IMR-90 (cell line): ENCODE measurements around the gene HPSE. TPM values are rescaled to one million over a fixed set of nuclear protein-coding genes. Genes with fewer than 3 reads are reported as not detected.

Source experiments
- ATAC-seq: fragments of 200-7000 bp; cut with Tn5 transposase; 2 replicates; pipeline ENCODE4 v1.9.1; 2020; ENCODE audit warnings: low read depth, mild to moderate bottlenecking, moderate library complexity
- BruUV-seq: library from RNA; stranded (reverse); fragments of 400-500 nt; replicated peaks from 2 replicates; lab custom pipeline; 2021; lab: Mats Ljungman, UMichigan
- CTCF ChIA-PET: fragments of 300-600 bp; formaldehyde crosslinking; extraction: SDS; loops from one replicate; lab custom pipeline; 2021; ENCODE audit warnings: antibody characterized with exemption; lab: Yijun Ruan, JAX
- POLR2A ChIA-PET: fragments of 300-600 bp; sonication (Branson Sonifier 250); formaldehyde crosslinking; loops from one replicate; lab custom pipeline; 2022; ENCODE audit warnings: antibody characterized with exemption; ENCODE audit not compliant: unreplicated experiment; lab: Charles Lee
- DNase-seq: peaks from one replicate; pipeline ENCODE4 v3.0.0; 2013
- H2AFZ ChIP-seq: replicated peaks from 2 replicates; pipeline ENCODE3; 2013; ENCODE audit warnings: low read length, mild to moderate bottlenecking; ENCODE audit not compliant: poor library complexity
- H2AK5ac ChIP-seq: 2 replicates; pipeline ENCODE4 v1.6.1; 2013; ENCODE audit warnings: low read depth, low read length, inconsistent platforms
- H2AK9ac ChIP-seq: replicated peaks from 2 replicates; pipeline ENCODE3; 2013; ENCODE audit warnings: mild to moderate bottlenecking, low read depth, low read length, moderate library complexity; ENCODE audit not compliant: poor library complexity
- H2BK120ac ChIP-seq: 2 replicates; pipeline ENCODE4 v1.6.1; 2013; ENCODE audit warnings: low read depth, low read length, inconsistent platforms
- H2BK15ac ChIP-seq: 3 replicates; pipeline ENCODE4 v1.6.1; 2013; ENCODE audit warnings: low read depth, low read length, inconsistent platforms
- H2BK20ac ChIP-seq: 2 replicates; pipeline ENCODE4 v1.6.1; 2013; ENCODE audit warnings: low read depth, mild to moderate bottlenecking, inconsistent platforms, low read length, moderate library complexity
- H2BK5ac ChIP-seq: 2 replicates; pipeline ENCODE4 v1.6.1; 2013; ENCODE audit warnings: mild to moderate bottlenecking, low read depth, low read length, inconsistent platforms; ENCODE audit not compliant: poor library complexity, severe bottlenecking
- H3K14ac ChIP-seq: replicated peaks from 2 replicates; pipeline ENCODE4 v1.6.1; 2013; ENCODE audit warnings: low read depth, low read length, inconsistent platforms
- H3K18ac ChIP-seq: 2 replicates; pipeline ENCODE4 v1.6.1; 2013; ENCODE audit warnings: low read depth, low read length, control low read depth
- H3K23ac ChIP-seq: 2 replicates; pipeline ENCODE4 v1.6.1; 2013; ENCODE audit warnings: low read depth, low read length, inconsistent platforms
- H3K27ac ChIP-seq: 2 replicates; pipeline ENCODE4 v1.5.1; 2013; ENCODE audit warnings: mild to moderate bottlenecking, control low read depth, low read length; ENCODE audit not compliant: insufficient read depth
- H3K27me3 ChIP-seq: 2 replicates; pipeline ENCODE4 v1.6.1; 2013; ENCODE audit warnings: low read length; ENCODE audit not compliant: control insufficient read depth, insufficient read depth
- H3K36me3 ChIP-seq: 2 replicates; pipeline ENCODE4 v1.6.1; 2013; ENCODE audit warnings: low read length, mixed read lengths; ENCODE audit not compliant: control insufficient read depth, insufficient read depth
- H3K4ac ChIP-seq: 2 replicates; pipeline ENCODE4 v1.6.1; 2013; ENCODE audit warnings: low read depth, low read length, inconsistent platforms
- H3K4me1 ChIP-seq: 2 replicates; pipeline ENCODE4 v1.6.1; 2013; ENCODE audit warnings: low read length, mixed read lengths; ENCODE audit not compliant: control insufficient read depth, insufficient read depth
- H3K4me2 ChIP-seq: 2 replicates; pipeline ENCODE4 v1.6.1; 2013; ENCODE audit warnings: low read depth, mild to moderate bottlenecking, control low read depth, low read length, moderate library complexity
- H3K4me3 ChIP-seq: 2 replicates; pipeline ENCODE4 v1.5.1; 2013; ENCODE audit warnings: low read depth, mild to moderate bottlenecking, control low read depth, low read length, moderate library complexity; ENCODE audit not compliant: insufficient read depth
- H3K56ac ChIP-seq: 2 replicates; pipeline ENCODE4 v1.6.1; 2013; ENCODE audit warnings: low read length, inconsistent platforms; ENCODE audit not compliant: insufficient read depth; ENCODE audit errors: extremely low read depth
- H3K79me1 ChIP-seq, 2 experiments: 2 replicates each; pipeline ENCODE4 v1.6.1; 2013; ENCODE audit warnings: low read length in 2 of 2, inconsistent platforms in 1 of 2, low read depth in 1 of 2
- H3K9ac ChIP-seq: 2 replicates; pipeline ENCODE4 v1.6.1; 2013; ENCODE audit warnings: low read depth, low read length, control low read depth
- H3K9me1 ChIP-seq: 2 replicates; pipeline ENCODE4 v1.6.1; 2013; ENCODE audit warnings: low read length, inconsistent platforms; ENCODE audit not compliant: insufficient read depth
- H3K9me3 ChIP-seq: 2 replicates; pipeline ENCODE4 v1.6.1; 2013; ENCODE audit warnings: low read length; ENCODE audit not compliant: control insufficient read depth, insufficient read depth
- H4K20me1 ChIP-seq: 2 replicates; pipeline ENCODE4 v1.6.1; 2013; ENCODE audit warnings: low read length, inconsistent platforms; ENCODE audit not compliant: insufficient read depth
- H4K5ac ChIP-seq: 2 replicates; pipeline ENCODE4 v1.6.1; 2013; ENCODE audit warnings: mild to moderate bottlenecking, low read depth, low read length, control low read depth
- H4K8ac ChIP-seq, 2 experiments: 2 replicates each; pipeline ENCODE4 v1.6.1; 2013; ENCODE audit warnings: low read depth in 2 of 2, low read length in 2 of 2, control low read depth in 1 of 2, inconsistent platforms in 1 of 2
- H4K91ac ChIP-seq: 2 replicates; pipeline ENCODE4 v1.6.1; 2013; ENCODE audit warnings: low read depth, low read length, inconsistent platforms; ENCODE audit not compliant: insufficient read depth
- BHLHE40 ChIP-seq: fragments of 150-350 bp; IDR thresholded peaks from 2 replicates; pipeline ENCODE4 v1.6.1; 2016; ENCODE audit warnings: mild to moderate bottlenecking, low read depth, low read length
- CEBPB ChIP-seq: IDR thresholded peaks from 2 replicates; pipeline ENCODE4 v1.6.1; 2012; ENCODE audit warnings: low read depth, low read length, improper control_type of control experiment
- CHD1 ChIP-seq: IDR thresholded peaks from 2 replicates; pipeline ENCODE4 v1.6.1; 2012; ENCODE audit warnings: low read depth, low read length, improper control_type of control experiment
- FOS ChIP-seq: fragments of 150-350 bp; IDR thresholded peaks from 2 replicates; pipeline ENCODE4 v1.6.1; 2016; ENCODE audit warnings: low read depth, low read length
- MAFK ChIP-seq: IDR thresholded peaks from 2 replicates; pipeline ENCODE4 v1.6.1; 2012; ENCODE audit warnings: low read depth, low read length, improper control_type of control experiment
- MAZ ChIP-seq: IDR thresholded peaks from 2 replicates; pipeline ENCODE4 v1.6.1; 2012; ENCODE audit warnings: low read depth, mild to moderate bottlenecking, low read length, improper control_type of control experiment, moderate library complexity, borderline replicate concordance
- MXI1 ChIP-seq: IDR thresholded peaks from 2 replicates; pipeline ENCODE4 v1.6.1; 2012; ENCODE audit warnings: low read depth, mild to moderate bottlenecking, low read length, moderate library complexity, borderline replicate concordance
- NFE2L2 ChIP-seq: fragments of 150-350 bp; IDR thresholded peaks from 2 replicates; pipeline ENCODE4 v1.6.1; 2016; ENCODE audit warnings: low read depth, mild to moderate bottlenecking, low read length
- POLR2A ChIP-seq: IDR thresholded peaks from 2 replicates; pipeline ENCODE4 v1.6.1; 2012; ENCODE audit warnings: mild to moderate bottlenecking, low read depth, low read length
- RAD21 ChIP-seq: IDR thresholded peaks from 2 replicates; pipeline ENCODE4 v1.6.1; 2012; ENCODE audit warnings: low read length, improper control_type of control experiment
- RCOR1 ChIP-seq: IDR thresholded peaks from 2 replicates; pipeline ENCODE4 v1.6.1; 2012; ENCODE audit warnings: mild to moderate bottlenecking, low read length, improper control_type of control experiment; ENCODE audit not compliant: insufficient replicate concordance
- RFX5 ChIP-seq: IDR thresholded peaks from 2 replicates; pipeline ENCODE4 v1.8.0; 2012; ENCODE audit warnings: low read depth, mild to moderate bottlenecking, low read length, moderate library complexity
- SMC3 ChIP-seq: fragments of 150-350 bp; IDR thresholded peaks from 2 replicates; pipeline ENCODE4 v1.6.1; 2016; ENCODE audit warnings: low read depth, mild to moderate bottlenecking, antibody characterized with exemption, low read length, moderate library complexity
- WGBS, 2 experiments: methylation state at CpG; one replicate each; pipeline versions ENCODE4 v1.1.5 to v1.1.7; 2013; ENCODE audit warnings: missing lambda C conversion rate in 2 of 2; ENCODE audit not compliant: insufficient read length in 1 of 2; ENCODE audit errors: extremely low coverage in 2 of 2; 5-methylcytosine and 5-hydroxymethylcytosine counted together
- dilution Hi-C: fragments of 300-500 bp; cut with HindIII; formaldehyde crosslinking; loops from one replicate; pipeline ENCODE4 v1.14.3; 2018; ENCODE audit warnings: low sequenced_read_pairs; ENCODE audit not compliant: unreplicated experiment
- in situ Hi-C: fragments of 300-500 bp; cut with MboI; formaldehyde crosslinking; loops from 3 replicates; pipeline ENCODE4 v1.14.3; 2019; ENCODE audit warnings: low sequenced_read_pairs, inconsistent platforms, mixed read lengths
- intact Hi-C: fragments of 100-400 bp; cut with micrococcal nuclease; formaldehyde crosslinking; loops from 2 replicates; pipeline ENCODE4 v1.10.0; 2022
- polyA plus RNA-seq, 3 experiments: library from polyadenylated mRNA; depleted of rRNA; stranded (reverse); fragments of >200 nt; gene quantifications; 2 replicates each; pipeline ENCODE4 v1.2.3, GENCODE V29; 2012; ENCODE audit warnings: low replicate concordance in 1 of 3
- total RNA-seq: library from RNA; depleted of rRNA; stranded (reverse); fragments of >200 nt; gene quantifications from 2 replicates; pipeline ENCODE4 v1.2.3, GENCODE V29; 2012
- TF ChIP-seq, protein P1 (sequence below): fragments of 150-350 bp; IDR thresholded peaks from 2 replicates; pipeline ENCODE4 v1.6.1; 2016; ENCODE audit warnings: low read depth, mild to moderate bottlenecking, low read length, moderate library complexity, borderline replicate concordance
- TF ChIP-seq, protein P2 (sequence below): conservative IDR thresholded peaks from 2 replicates; pipeline ENCODE4 v1.5.1; 2012; ENCODE audit warnings: mild to moderate bottlenecking, low read depth, low read length, improper control_type of control experiment
- TF ChIP-seq, protein P3 (sequence below): fragments of 150-350 bp; IDR thresholded peaks from 2 replicates; pipeline ENCODE4 v1.6.1; 2017; ENCODE audit warnings: mild to moderate bottlenecking, antibody characterized with exemption, low read length, low read depth

The HPSE gene
- total and polyA plus RNA-seq, 2 of the 4 experiments (the other 2 are of a cell fraction), result under 0.01 to 0.09 TPM

GRCh38 chr4:83335701-83336100, 1.1 kb upstream of the HPSE start:
- H2AK9ac ChIP-seq, result peak overlapping the region; percentile 46
- no peak overlapping the region for H2AK5ac ChIP-seq
- intact Hi-C loops (no loop called here), dilution Hi-C loops (no loop called here), in situ Hi-C loops (no loop called here)
- H4K5ac ChIP-seq, result no peak overlapping the region
- ATAC-seq (no peak), DNase-seq (no peak)
- no peaks in the 10 kb centered on the region for H3K36me3 ChIP-seq
- H2BK20ac ChIP-seq, result no peak overlapping the region
- H3K79me1 ChIP-seq, result no peaks in the 10 kb centered on the region
- no peak overlapping the region for H3K56ac ChIP-seq
- no peak overlapping the region for H4K8ac ChIP-seq
- H3K9me1 ChIP-seq, result no peaks in the 10 kb centered on the region; the same call in 1 of the 2 replicates
- H2AFZ ChIP-seq, result peak overlapping the region; percentile 37
- peaks cover 2% of the 10 kb centered on the region for H3K9me3 ChIP-seq
- H3K4me3 ChIP-seq, result no peak overlapping the region
- peaks cover 35% of the 10 kb centered on the region for H3K27me3 ChIP-seq
- no peak overlapping the region; the same call in 1 of the 2 replicates for H3K23ac ChIP-seq
- H2BK15ac ChIP-seq, result no peak overlapping the region
- no peak overlapping the region for H3K18ac ChIP-seq
- CTCF ChIA-PET, result no interaction called here
- no peak overlapping the region for H3K9ac ChIP-seq
- BruUV-seq, result no TSS peak
- H3K27ac ChIP-seq, result no peak overlapping the region
- TF ChIP-seq POLR2A (no peak), FOS (no peak), CEBPB (no peak), MAZ (no peak), RAD21 (no peak), RCOR1 (no peak), CHD1 (no peak), MXI1 (no peak), BHLHE40 (no peak), MAFK (no peak), RFX5 (no peak), NFE2L2 (no peak), SMC3 (no peak)
- TF ChIP-seq, protein P1, sequence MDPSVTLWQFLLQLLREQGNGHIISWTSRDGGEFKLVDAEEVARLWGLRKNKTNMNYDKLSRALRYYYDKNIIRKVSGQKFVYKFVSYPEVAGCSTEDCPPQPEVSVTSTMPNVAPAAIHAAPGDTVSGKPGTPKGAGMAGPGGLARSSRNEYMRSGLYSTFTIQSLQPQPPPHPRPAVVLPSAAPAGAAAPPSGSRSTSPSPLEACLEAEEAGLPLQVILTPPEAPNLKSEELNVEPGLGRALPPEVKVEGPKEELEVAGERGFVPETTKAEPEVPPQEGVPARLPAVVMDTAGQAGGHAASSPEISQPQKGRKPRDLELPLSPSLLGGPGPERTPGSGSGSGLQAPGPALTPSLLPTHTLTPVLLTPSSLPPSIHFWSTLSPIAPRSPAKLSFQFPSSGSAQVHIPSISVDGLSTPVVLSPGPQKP, result no peak
- TF ChIP-seq, protein P2, sequence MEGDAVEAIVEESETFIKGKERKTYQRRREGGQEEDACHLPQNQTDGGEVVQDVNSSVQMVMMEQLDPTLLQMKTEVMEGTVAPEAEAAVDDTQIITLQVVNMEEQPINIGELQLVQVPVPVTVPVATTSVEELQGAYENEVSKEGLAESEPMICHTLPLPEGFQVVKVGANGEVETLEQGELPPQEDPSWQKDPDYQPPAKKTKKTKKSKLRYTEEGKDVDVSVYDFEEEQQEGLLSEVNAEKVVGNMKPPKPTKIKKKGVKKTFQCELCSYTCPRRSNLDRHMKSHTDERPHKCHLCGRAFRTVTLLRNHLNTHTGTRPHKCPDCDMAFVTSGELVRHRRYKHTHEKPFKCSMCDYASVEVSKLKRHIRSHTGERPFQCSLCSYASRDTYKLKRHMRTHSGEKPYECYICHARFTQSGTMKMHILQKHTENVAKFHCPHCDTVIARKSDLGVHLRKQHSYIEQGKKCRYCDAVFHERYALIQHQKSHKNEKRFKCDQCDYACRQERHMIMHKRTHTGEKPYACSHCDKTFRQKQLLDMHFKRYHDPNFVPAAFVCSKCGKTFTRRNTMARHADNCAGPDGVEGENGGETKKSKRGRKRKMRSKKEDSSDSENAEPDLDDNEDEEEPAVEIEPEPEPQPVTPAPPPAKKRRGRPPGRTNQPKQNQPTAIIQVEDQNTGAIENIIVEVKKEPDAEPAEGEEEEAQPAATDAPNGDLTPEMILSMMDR, result no peak
- TF ChIP-seq, protein P3, sequence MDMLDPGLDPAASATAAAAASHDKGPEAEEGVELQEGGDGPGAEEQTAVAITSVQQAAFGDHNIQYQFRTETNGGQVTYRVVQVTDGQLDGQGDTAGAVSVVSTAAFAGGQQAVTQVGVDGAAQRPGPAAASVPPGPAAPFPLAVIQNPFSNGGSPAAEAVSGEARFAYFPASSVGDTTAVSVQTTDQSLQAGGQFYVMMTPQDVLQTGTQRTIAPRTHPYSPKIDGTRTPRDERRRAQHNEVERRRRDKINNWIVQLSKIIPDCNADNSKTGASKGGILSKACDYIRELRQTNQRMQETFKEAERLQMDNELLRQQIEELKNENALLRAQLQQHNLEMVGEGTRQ, result no peak
- H4K20me1 ChIP-seq, result no peaks in the 10 kb centered on the region
- no peak overlapping the region for H3K14ac ChIP-seq
- no peak overlapping the region for H3K4me2 ChIP-seq
- no peak overlapping the region for H3K4ac ChIP-seq
- POLR2A ChIA-PET, result no interaction called here
- no peak overlapping the region for H4K91ac ChIP-seq
- no CpG with 5 or more reads among the region's 6 CpGs for WGBS, 2 experiments
- no peak overlapping the region for H2BK120ac ChIP-seq
- H3K4me1 ChIP-seq, result no peaks in the 10 kb centered on the region; the same call in 1 of the 2 replicates
- H2BK5ac ChIP-seq, result no peak overlapping the region
